ENCODE results near the gene MLLT10.

DNA sequence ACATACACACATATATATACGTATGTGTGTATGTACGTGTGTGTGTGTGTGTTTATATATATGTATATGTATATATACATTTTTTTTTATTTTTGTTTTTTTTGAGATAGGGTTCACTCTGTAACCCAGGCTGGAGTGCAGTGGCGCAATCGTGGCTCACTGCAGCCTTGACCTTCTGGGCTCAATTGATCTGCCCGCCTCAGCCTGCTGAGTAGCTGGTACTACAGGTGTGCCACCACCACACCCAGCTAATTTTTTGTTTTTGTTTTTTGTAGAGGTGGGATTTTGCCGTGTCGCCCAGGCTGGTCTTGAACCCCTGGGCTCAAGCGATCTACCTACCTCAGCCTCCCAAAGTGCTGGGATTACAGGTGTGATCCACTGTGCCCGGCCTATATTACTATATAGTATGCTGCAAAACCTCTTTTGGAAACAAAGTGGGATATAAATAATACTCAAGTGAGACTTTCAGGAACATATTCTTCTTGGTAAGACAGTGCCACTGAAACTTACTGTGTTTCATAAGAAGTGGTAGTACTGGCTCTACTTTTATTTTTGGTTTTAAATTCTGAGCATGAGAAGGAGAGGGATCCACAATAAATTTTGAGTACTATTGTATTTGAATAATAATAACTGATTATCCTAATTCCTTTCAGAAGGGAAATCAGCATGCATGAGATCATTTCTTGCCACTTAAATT lies 51.0 kb downstream of the MLLT10 start:
- no peak for TF ChIP-seq TAF1 (IDR thresholded peaks at IDR 0.05; ENCODE audit: low read depth, low read length)
- no peak for TF ChIP-seq HDAC2 (IDR thresholded peaks at IDR 0.05; ENCODE audit: borderline replicate concordance in 1 of 2, low read depth in 2 of 2, low read length in 2 of 2)
- TF ChIP-seq, protein P1, sequence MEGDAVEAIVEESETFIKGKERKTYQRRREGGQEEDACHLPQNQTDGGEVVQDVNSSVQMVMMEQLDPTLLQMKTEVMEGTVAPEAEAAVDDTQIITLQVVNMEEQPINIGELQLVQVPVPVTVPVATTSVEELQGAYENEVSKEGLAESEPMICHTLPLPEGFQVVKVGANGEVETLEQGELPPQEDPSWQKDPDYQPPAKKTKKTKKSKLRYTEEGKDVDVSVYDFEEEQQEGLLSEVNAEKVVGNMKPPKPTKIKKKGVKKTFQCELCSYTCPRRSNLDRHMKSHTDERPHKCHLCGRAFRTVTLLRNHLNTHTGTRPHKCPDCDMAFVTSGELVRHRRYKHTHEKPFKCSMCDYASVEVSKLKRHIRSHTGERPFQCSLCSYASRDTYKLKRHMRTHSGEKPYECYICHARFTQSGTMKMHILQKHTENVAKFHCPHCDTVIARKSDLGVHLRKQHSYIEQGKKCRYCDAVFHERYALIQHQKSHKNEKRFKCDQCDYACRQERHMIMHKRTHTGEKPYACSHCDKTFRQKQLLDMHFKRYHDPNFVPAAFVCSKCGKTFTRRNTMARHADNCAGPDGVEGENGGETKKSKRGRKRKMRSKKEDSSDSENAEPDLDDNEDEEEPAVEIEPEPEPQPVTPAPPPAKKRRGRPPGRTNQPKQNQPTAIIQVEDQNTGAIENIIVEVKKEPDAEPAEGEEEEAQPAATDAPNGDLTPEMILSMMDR (IDR thresholded peaks at IDR 0.05; ENCODE audit: control extremely low read depth in 1 of 3, insufficient read depth in 1 of 3, low read depth in 1 of 3, low read length in 3 of 3), result no peak
- no peak for TF ChIP-seq PHF8 (conservative IDR thresholded peaks at IDR 0.05; ENCODE audit: low read depth, low read length)
- TF ChIP-seq JUN (IDR thresholded peaks at IDR 0.05; ENCODE audit: low read depth, low read length), result no peak
